Activated T-cell treated with anti-CD3 and anti-CD28 coated beads, Interleukin-2, amount 50 U/mL, for 4 hours (primary cell): ENCODE results near the gene MADD. TPM values are rescaled to one million over a fixed set of nuclear protein-coding genes. Genes with fewer than 3 reads are reported as not detected.
"Not testable (repeated sequence)": the region's sequence is repeated elsewhere in the genome, so short reads cannot be mapped to it uniquely, and the experiment has no call there.

Source experiments
- ATAC-seq, 2 donors: fragments of 200-7000 bp; cut with Tn5 transposase; one replicate each; pipeline ENCODE4 v1.10.0; 2021
- DNase-seq: peaks from one replicate; pipeline ENCODE4 v3.0.0-alpha.2; 2020
- H3K27me3 Mint-ChIP-seq: one replicate; pipeline ENCODE4 v1.8.0; 2021; ENCODE audit warnings: low read depth, mixed read lengths
- H3K36me3 Mint-ChIP-seq: one replicate; pipeline ENCODE4 v1.8.0; 2022; ENCODE audit warnings: mixed read lengths; ENCODE audit not compliant: insufficient read depth
- H3K4me1 Mint-ChIP-seq: one replicate; pipeline ENCODE4 v1.8.0; 2021; ENCODE audit warnings: low read depth, mixed read lengths
- H3K4me3 Mint-ChIP-seq: one replicate; pipeline ENCODE4 v1.8.0; 2021; ENCODE audit warnings: mild to moderate bottlenecking, moderate library complexity, mixed read lengths
- H3K9me3 Mint-ChIP-seq: one replicate; pipeline ENCODE4 v1.8.0; 2021; ENCODE audit warnings: mixed read lengths
- total RNA-seq, 3 donors: library from RNA; stranded (reverse); gene quantifications; one replicate each; pipeline ENCODE4 v1.2.1, GENCODE V29; 2021

Gene MADD
- total RNA-seq, 3 donors from 2014 or later, result 51.2 to 55.6 (median 54.5) TPM

GRCh38 chr11:47329431-47329986, 59.6 kb downstream of the MADD start:
- H3K36me3 Mint-ChIP-seq, result peaks cover 24% of the 10 kb centered on the region
- no peak for DNase-seq
- H3K27me3 Mint-ChIP-seq, result no peaks in the 10 kb centered on the region
- H3K4me1 Mint-ChIP-seq, result no peaks in the 10 kb centered on the region
- no peaks in the 10 kb centered on the region for H3K9me3 Mint-ChIP-seq
- no peak overlapping the region for H3K4me3 Mint-ChIP-seq
- no peak for ATAC-seq

GRCh38 chr11:47329987-47330931, 60.3 kb downstream of the MADD start:
- Mint-ChIP-seq H3K27me3 (no peaks in the 10 kb centered on the region), H3K4me3 (no peak overlapping the region), H3K4me1 (no peaks in the 10 kb centered on the region), H3K36me3 (peaks cover 18% of the 10 kb centered on the region), H3K9me3 (no peaks in the 10 kb centered on the region)
- DNase-seq, result no peak
- ATAC-seq, result no peak

- peaks cover 13% of the 10 kb centered on the region for H3K36me3 Mint-ChIP-seq
- H3K4me1 Mint-ChIP-seq, result no peaks in the 10 kb centered on the region
- H3K9me3 Mint-ChIP-seq, result no peaks in the 10 kb centered on the region
- no peaks in the 10 kb centered on the region for H3K27me3 Mint-ChIP-seq
- ATAC-seq (no peak), DNase-seq (no peak)
- H3K4me3 Mint-ChIP-seq, result no peak overlapping the region
These were observed 61.7 kb downstream of the MADD start for GRCh38 chr11:47331454-47332302.

- Mint-ChIP-seq H3K4me3 (no peak overlapping the region), H3K27me3 (no peaks in the 10 kb centered on the region)
- DNase-seq, result no peak
These were observed 62.4 kb downstream of the MADD start for GRCh38 chr11:47332303-47332711.

GRCh38 chr11:47332791-47333525, 63.0 kb downstream of the MADD start:
- Mint-ChIP-seq H3K27me3 (no peaks in the 10 kb centered on the region), H3K9me3 (no peaks in the 10 kb centered on the region)

More at GRCh38 chr11:47332303-47332711, 62.4 kb downstream of the MADD start:
- Mint-ChIP-seq H3K9me3 (no peaks in the 10 kb centered on the region), H3K36me3 (peaks cover 12% of the 10 kb centered on the region), H3K4me1 (no peaks in the 10 kb centered on the region)
- no peak for ATAC-seq

GRCh38 chr11:47333526-47333845, 63.6 kb downstream of the MADD start:
- no peaks in the 10 kb centered on the region for H3K27me3 Mint-ChIP-seq
- no peak overlapping the region for H3K4me3 Mint-ChIP-seq
- H3K4me1 Mint-ChIP-seq, result no peaks in the 10 kb centered on the region
- no peaks in the 10 kb centered on the region for H3K9me3 Mint-ChIP-seq
- no peak for ATAC-seq
- no peak for DNase-seq
- peaks cover 6% of the 10 kb centered on the region for H3K36me3 Mint-ChIP-seq

More at GRCh38 chr11:47332791-47333525, 63.0 kb downstream of the MADD start:
- DNase-seq (no peak), ATAC-seq (no peak)
- H3K4me1 Mint-ChIP-seq, result no peaks in the 10 kb centered on the region
- H3K4me3 Mint-ChIP-seq, result no peak overlapping the region
- H3K36me3 Mint-ChIP-seq, result peaks cover 8% of the 10 kb centered on the region

- Mint-ChIP-seq H3K4me1 (no peaks in the 10 kb centered on the region), H3K27me3 (no peaks in the 10 kb centered on the region), H3K36me3 (peaks cover 1% of the 10 kb centered on the region), H3K4me3 (no peak overlapping the region), H3K9me3 (no peaks in the 10 kb centered on the region)
- no peak for DNase-seq
- no peak for ATAC-seq
These were observed 64.0 kb downstream of the MADD start for GRCh38 chr11:47333886-47334443.

GRCh38 chr11:47334699-47335411, 64.9 kb downstream of the MADD start:
- not testable (repeated sequence) for H3K36me3 Mint-ChIP-seq, ATAC-seq, H3K9me3 Mint-ChIP-seq, H3K4me1 Mint-ChIP-seq, DNase-seq, H3K4me3 Mint-ChIP-seq, H3K27me3 Mint-ChIP-seq

- Mint-ChIP-seq H3K36me3 (no peaks in the 10 kb centered on the region), H3K27me3 (no peaks in the 10 kb centered on the region)
- ATAC-seq, result no peak
These were observed 65.8 kb downstream of the MADD start for GRCh38 chr11:47335733-47336132.

GRCh38 chr11:47336595-47336994, 66.7 kb downstream of the MADD start:
- ATAC-seq (no peak), DNase-seq (no peak)
- Mint-ChIP-seq H3K27me3 (no peaks in the 10 kb centered on the region), H3K4me1 (no peaks in the 10 kb centered on the region), H3K36me3 (no peaks in the 10 kb centered on the region), H3K4me3 (no peak overlapping the region), H3K9me3 (no peaks in the 10 kb centered on the region)

More at GRCh38 chr11:47335733-47336132, 65.8 kb downstream of the MADD start:
- no peak for DNase-seq
- no peaks in the 10 kb centered on the region for H3K4me1 Mint-ChIP-seq
- no peak overlapping the region for H3K4me3 Mint-ChIP-seq
- no peaks in the 10 kb centered on the region for H3K9me3 Mint-ChIP-seq

GRCh38 chr11:47337229-47337924, 67.4 kb downstream of the MADD start:
- no peak for DNase-seq
- Mint-ChIP-seq H3K9me3 (no peaks in the 10 kb centered on the region), H3K4me1 (no peaks in the 10 kb centered on the region), H3K27me3 (no peaks in the 10 kb centered on the region), H3K4me3 (no peak overlapping the region), H3K36me3 (no peaks in the 10 kb centered on the region)
- ATAC-seq, result no peak

- H3K9me3 Mint-ChIP-seq, result no peaks in the 10 kb centered on the region
- H3K4me1 Mint-ChIP-seq, result no peaks in the 10 kb centered on the region
- no peak overlapping the region for H3K4me3 Mint-ChIP-seq
- H3K27me3 Mint-ChIP-seq, result no peaks in the 10 kb centered on the region
- no peak for ATAC-seq
- H3K36me3 Mint-ChIP-seq, result no peaks in the 10 kb centered on the region
- DNase-seq, result no peak
These were observed 68.7 kb downstream of the MADD start for GRCh38 chr11:47338396-47339241.
